Mesendoderm (in vitro differentiated cells): ENCODE data around the gene PTPRG.

Source experiments
- DNase-seq: peaks from one replicate; pipeline ENCODE4 v3.0.0; 2013
- H2AK5ac ChIP-seq: 2 replicates; pipeline ENCODE4 v1.6.1; 2013; ENCODE audit warnings: low read length, inconsistent platforms
- H2BK120ac ChIP-seq: 2 replicates; pipeline ENCODE4 v1.6.1; 2013; ENCODE audit warnings: low read depth, mild to moderate bottlenecking, low read length, moderate library complexity, mixed read lengths
- H2BK15ac ChIP-seq: replicated peaks from 2 replicates; pipeline ENCODE4 v1.6.1; 2013; ENCODE audit warnings: low read depth, mild to moderate bottlenecking, moderate library complexity
- H2BK5ac ChIP-seq: 2 replicates; pipeline ENCODE4 v1.6.1; 2013; ENCODE audit warnings: low read length, inconsistent platforms
- H3K18ac ChIP-seq: 2 replicates; pipeline ENCODE4 v1.6.1; 2013; ENCODE audit warnings: mild to moderate bottlenecking, low read length, mixed read lengths
- H3K23ac ChIP-seq: one replicate; pipeline ENCODE4 v1.6.1; 2013; ENCODE audit warnings: low read length
- H3K27ac ChIP-seq: 2 replicates; pipeline ENCODE4 v1.5.1; 2013; ENCODE audit warnings: low read depth, mild to moderate bottlenecking, inconsistent platforms, low read length, moderate library complexity
- H3K27me3 ChIP-seq: 2 replicates; pipeline ENCODE4 v1.6.1; 2013; ENCODE audit warnings: low read length, control low read depth, mild to moderate bottlenecking, inconsistent platforms; ENCODE audit not compliant: insufficient read depth, poor library complexity
- H3K36me3 ChIP-seq: 2 replicates; pipeline ENCODE4 v1.6.1; 2013; ENCODE audit warnings: low read length, inconsistent platforms; ENCODE audit not compliant: control insufficient read depth, insufficient read depth
- H3K4ac ChIP-seq: one replicate; pipeline ENCODE4 v1.6.1; 2013; ENCODE audit warnings: low read depth, mild to moderate bottlenecking, low read length, moderate library complexity
- H3K4me1 ChIP-seq: 2 replicates; pipeline ENCODE4 v1.6.1; 2013; ENCODE audit warnings: low read depth, low read length, inconsistent platforms; ENCODE audit not compliant: control insufficient read depth
- H3K4me2 ChIP-seq: 2 replicates; pipeline ENCODE4 v1.6.1; 2013; ENCODE audit warnings: low read length
- H3K4me3 ChIP-seq: 2 replicates; pipeline ENCODE4 v1.5.1; 2013; ENCODE audit warnings: mild to moderate bottlenecking, low read length
- H3K56ac ChIP-seq: one replicate; pipeline ENCODE4 v1.6.1; 2013; ENCODE audit warnings: low read length
- H3K79me1 ChIP-seq: 2 replicates; pipeline ENCODE4 v1.6.1; 2013; ENCODE audit warnings: low read length, inconsistent platforms
- H3K79me2 ChIP-seq: 2 replicates; pipeline ENCODE4 v1.6.1; 2013; ENCODE audit warnings: mild to moderate bottlenecking, low read length; ENCODE audit not compliant: control insufficient read depth, insufficient read depth
- H3K9ac ChIP-seq: 2 replicates; pipeline ENCODE4 v1.6.1; 2013; ENCODE audit warnings: low read length, inconsistent platforms
- H4K5ac ChIP-seq: one replicate; pipeline ENCODE4 v1.6.1; 2013; ENCODE audit warnings: low read length
- H4K8ac ChIP-seq: one replicate; pipeline ENCODE4 v1.6.1; 2013; ENCODE audit warnings: low read depth, mild to moderate bottlenecking, control low read depth, low read length, moderate library complexity
- WGBS: extraction: QIAGEN DNeasy Blood & Tissue Kit; methylation state at CpG from one replicate; pipeline ENCODE4 v1.1.7; 2013; ENCODE audit warnings: low lambda C conversion rate, missing lambda C conversion rate; ENCODE audit not compliant: insufficient coverage; ENCODE audit errors: extremely low coverage; 5-methylcytosine and 5-hydroxymethylcytosine counted together

The PTPRG gene

GRCh38 chr3:62131050-62131449 lies 569.7 kb downstream of the PTPRG start:
- no peaks in the 10 kb centered on the region for H3K79me2 ChIP-seq

DNA sequence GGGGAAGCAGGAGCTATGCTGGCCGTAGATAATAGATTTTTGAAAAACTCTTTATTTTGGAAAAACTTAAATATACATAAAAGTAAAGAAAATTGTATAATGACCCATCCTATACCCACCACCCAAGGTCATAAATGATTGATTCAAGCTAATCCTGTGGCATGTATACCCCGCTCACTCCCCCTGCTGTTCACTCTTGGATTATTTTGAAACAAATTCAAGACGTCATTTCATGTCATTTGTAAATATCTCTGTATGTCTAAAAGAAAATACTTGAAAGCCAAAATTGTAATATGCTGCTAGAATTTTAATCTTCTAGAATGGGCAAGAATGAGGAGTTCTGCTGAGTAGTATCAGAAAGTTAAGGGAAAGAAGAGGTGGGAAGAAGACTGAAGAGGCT lies 570.2 kb downstream of the PTPRG start:
- no peak overlapping the region for H3K4ac ChIP-seq
- H3K23ac ChIP-seq: no peak overlapping the region
- H3K4me3 ChIP-seq: no peak overlapping the region
- DNase-seq: peak; percentile 40
- H3K27ac ChIP-seq: no peak overlapping the region
- H3K79me2 ChIP-seq: no peaks in the 10 kb centered on the region
- H3K4me1 ChIP-seq: peaks cover 8% of the 10 kb centered on the region
- H2AK5ac ChIP-seq: no peak overlapping the region
- no peak overlapping the region for H3K4me2 ChIP-seq
- no peak overlapping the region for H3K56ac ChIP-seq
- H3K9ac ChIP-seq: no peak overlapping the region
- H4K8ac ChIP-seq: no peak overlapping the region
- H3K36me3 ChIP-seq: no peaks in the 10 kb centered on the region
- WGBS: no CpG with 5 or more reads among the region's 3 CpGs
- no peaks in the 10 kb centered on the region for H3K27me3 ChIP-seq
- H2BK5ac ChIP-seq: no peak overlapping the region
- no peak overlapping the region for H2BK120ac ChIP-seq
- H2BK15ac ChIP-seq: no peak overlapping the region
- no peak overlapping the region for H3K18ac ChIP-seq
- peaks cover 3% of the 10 kb centered on the region for H3K79me1 ChIP-seq
- H4K5ac ChIP-seq: no peak overlapping the region

More at GRCh38 chr3:62131050-62131449, 569.7 kb downstream of the PTPRG start:
- peak; percentile 56 for DNase-seq
- H3K4me3 ChIP-seq: no peak overlapping the region
- H2AK5ac ChIP-seq: no peak overlapping the region
- H3K18ac ChIP-seq: no peak overlapping the region
- no peak overlapping the region for H4K8ac ChIP-seq
- H2BK5ac ChIP-seq: no peak overlapping the region
- no peak overlapping the region for H4K5ac ChIP-seq
- H3K23ac ChIP-seq: no peak overlapping the region
- no peaks in the 10 kb centered on the region for H3K27me3 ChIP-seq
- no peak overlapping the region for H3K27ac ChIP-seq
- no peak overlapping the region for H3K9ac ChIP-seq
- H3K36me3 ChIP-seq: no peaks in the 10 kb centered on the region
- H2BK120ac ChIP-seq: no peak overlapping the region
- peaks cover 3% of the 10 kb centered on the region for H3K79me1 ChIP-seq
- H3K4me1 ChIP-seq: peaks cover 8% of the 10 kb centered on the region
- no peak overlapping the region for H3K56ac ChIP-seq
- no peak overlapping the region for H3K4me2 ChIP-seq
- H2BK15ac ChIP-seq: no peak overlapping the region
- no peak overlapping the region for H3K4ac ChIP-seq
- no CpG with 5 or more reads among the region's 2 CpGs for WGBS

GRCh38 chr3:62132027-62132602 lies 570.7 kb downstream of the PTPRG start:
- Histone ChIP-seq H2AK5ac (no peak overlapping the region), H2BK15ac (no peak overlapping the region), H3K79me1 (peaks cover 3% of the 10 kb centered on the region), H3K4me2 (no peak overlapping the region), H3K36me3 (no peaks in the 10 kb centered on the region), H3K23ac (no peak overlapping the region), H3K56ac (no peak overlapping the region), H3K4ac (no peak overlapping the region), H2BK120ac (no peak overlapping the region), H3K79me2 (no peaks in the 10 kb centered on the region), H4K8ac (no peak overlapping the region), H3K9ac (no peak overlapping the region), H3K4me3 (no peak overlapping the region), H3K4me1 (peaks cover 8% of the 10 kb centered on the region), H4K5ac (no peak overlapping the region), H2BK5ac (no peak overlapping the region), H3K18ac (no peak overlapping the region), H3K27me3 (no peaks in the 10 kb centered on the region), H3K27ac (no peak overlapping the region)
- WGBS: no CpG with 5 or more reads among the region's 3 CpGs
- DNase-seq: no peak

GRCh38 chr3:62133015-62133414 lies 571.6 kb downstream of the PTPRG start:
- Histone ChIP-seq H3K36me3 (no peaks in the 10 kb centered on the region), H3K4me2 (no peak overlapping the region), H2AK5ac (no peak overlapping the region), H3K18ac (no peak overlapping the region), H3K27ac (no peak overlapping the region), H3K79me2 (no peaks in the 10 kb centered on the region), H2BK120ac (no peak overlapping the region), H3K4ac (no peak overlapping the region), H3K27me3 (no peaks in the 10 kb centered on the region), H3K4me1 (peaks cover 8% of the 10 kb centered on the region), H3K23ac (no peak overlapping the region), H3K56ac (no peak overlapping the region), H4K5ac (no peak overlapping the region), H3K9ac (no peak overlapping the region), H3K79me1 (peaks cover 1% of the 10 kb centered on the region), H2BK15ac (no peak overlapping the region), H3K4me3 (no peak overlapping the region), H2BK5ac (no peak overlapping the region), H4K8ac (no peak overlapping the region)
- DNase-seq: no peak
- no CpG with 5 or more reads among the region's 5 CpGs for WGBS

DNA sequence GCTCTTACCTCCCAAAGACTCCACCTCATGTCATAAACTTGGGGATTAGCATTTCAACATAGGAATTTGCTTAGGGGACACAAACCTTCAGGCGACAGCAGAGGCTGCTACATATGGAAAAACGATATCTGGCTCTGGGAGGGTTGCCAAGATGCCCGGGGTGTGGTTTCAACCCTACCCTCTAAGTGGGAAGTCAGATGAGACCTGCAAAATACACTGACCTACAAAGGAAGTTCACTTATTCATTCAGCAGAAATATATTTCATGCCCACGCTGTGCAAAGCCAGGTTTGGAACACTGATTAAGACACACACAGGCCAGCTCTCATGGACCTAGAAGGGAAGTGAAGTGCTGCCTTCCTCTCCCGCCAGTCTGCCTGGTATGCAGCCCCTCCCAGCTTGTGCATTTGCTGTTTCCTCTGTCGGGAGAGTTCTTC lies 572.7 kb downstream of the PTPRG start:
- H3K56ac ChIP-seq: no peak overlapping the region
- H3K36me3 ChIP-seq: no peaks in the 10 kb centered on the region
- H2BK5ac ChIP-seq: no peak overlapping the region
- no peak overlapping the region for H3K18ac ChIP-seq
- H3K4me2 ChIP-seq: no peak overlapping the region
- H3K79me2 ChIP-seq: no peaks in the 10 kb centered on the region
- H3K23ac ChIP-seq: no peak overlapping the region
- no peaks in the 10 kb centered on the region for H3K27me3 ChIP-seq
- no peak for DNase-seq
- no peak overlapping the region for H2AK5ac ChIP-seq
- no peak overlapping the region for H3K27ac ChIP-seq
- no peak overlapping the region for H2BK15ac ChIP-seq
- no peak overlapping the region for H4K8ac ChIP-seq
- H3K9ac ChIP-seq: no peak overlapping the region
- peaks cover 1% of the 10 kb centered on the region for H3K79me1 ChIP-seq
- WGBS: no CpG with 5 or more reads among the region's 6 CpGs
- H4K5ac ChIP-seq: no peak overlapping the region
- no peak overlapping the region for H2BK120ac ChIP-seq
- no peak overlapping the region for H3K4ac ChIP-seq
- peaks cover 8% of the 10 kb centered on the region for H3K4me1 ChIP-seq
- H3K4me3 ChIP-seq: no peak overlapping the region

- H4K8ac ChIP-seq: no peak overlapping the region
- H3K4me1 ChIP-seq: peaks cover 8% of the 10 kb centered on the region
- H3K4me3 ChIP-seq: no peak overlapping the region
- no peak overlapping the region for H3K23ac ChIP-seq
- no peak overlapping the region for H4K5ac ChIP-seq
- H2BK15ac ChIP-seq: no peak overlapping the region
- H2BK120ac ChIP-seq: no peak overlapping the region
- no peak overlapping the region for H3K4me2 ChIP-seq
- no peak overlapping the region for H3K56ac ChIP-seq
- H3K18ac ChIP-seq: no peak overlapping the region
- peaks cover 1% of the 10 kb centered on the region for H3K79me1 ChIP-seq
- H3K4ac ChIP-seq: no peak overlapping the region
- DNase-seq: no peak
- WGBS: no CpG with 5 or more reads among the region's 7 CpGs
- no peak overlapping the region for H3K9ac ChIP-seq
- H3K27me3 ChIP-seq: no peaks in the 10 kb centered on the region
- H2BK5ac ChIP-seq: no peak overlapping the region
- H2AK5ac ChIP-seq: no peak overlapping the region
- H3K79me2 ChIP-seq: no peaks in the 10 kb centered on the region
- no peaks in the 10 kb centered on the region for H3K36me3 ChIP-seq
- no peak overlapping the region for H3K27ac ChIP-seq
Observed at GRCh38 chr3:62135741-62136140, 574.4 kb downstream of the PTPRG start.
